KOPT-K1 (cell line): ENCODE results near the gene CAB39L.

Experiments used
- H3K27ac ChIP-seq: fragments of 200-600 bp; sonication (generic); 2 replicates; pipeline ENCODE4 v1.5.1; 2016; ENCODE audit warnings: antibody characterized with exemption, mild to moderate bottlenecking, low read depth, low read length; ENCODE audit not compliant: poor library complexity, severe bottlenecking
- H3K36me3 ChIP-seq: fragments of 200-600 bp; sonication (generic); 2 replicates; pipeline ENCODE4 v1.5.1; 2017; ENCODE audit warnings: antibody characterized with exemption, mild to moderate bottlenecking, low read length, moderate library complexity; ENCODE audit not compliant: insufficient read depth
- H3K9me3 ChIP-seq: fragments of 200-600 bp; sonication (generic); 2 replicates; pipeline ENCODE4 v1.5.1; 2017; ENCODE audit warnings: antibody characterized with exemption, low read length, mild to moderate bottlenecking; ENCODE audit not compliant: insufficient read depth, poor library complexity, severe bottlenecking

The CAB39L gene

GRCh38 chr13:49452725-49453457 lies 9.0 kb upstream of the CAB39L start:
- no peak overlapping the region for H3K27ac ChIP-seq

DNA sequence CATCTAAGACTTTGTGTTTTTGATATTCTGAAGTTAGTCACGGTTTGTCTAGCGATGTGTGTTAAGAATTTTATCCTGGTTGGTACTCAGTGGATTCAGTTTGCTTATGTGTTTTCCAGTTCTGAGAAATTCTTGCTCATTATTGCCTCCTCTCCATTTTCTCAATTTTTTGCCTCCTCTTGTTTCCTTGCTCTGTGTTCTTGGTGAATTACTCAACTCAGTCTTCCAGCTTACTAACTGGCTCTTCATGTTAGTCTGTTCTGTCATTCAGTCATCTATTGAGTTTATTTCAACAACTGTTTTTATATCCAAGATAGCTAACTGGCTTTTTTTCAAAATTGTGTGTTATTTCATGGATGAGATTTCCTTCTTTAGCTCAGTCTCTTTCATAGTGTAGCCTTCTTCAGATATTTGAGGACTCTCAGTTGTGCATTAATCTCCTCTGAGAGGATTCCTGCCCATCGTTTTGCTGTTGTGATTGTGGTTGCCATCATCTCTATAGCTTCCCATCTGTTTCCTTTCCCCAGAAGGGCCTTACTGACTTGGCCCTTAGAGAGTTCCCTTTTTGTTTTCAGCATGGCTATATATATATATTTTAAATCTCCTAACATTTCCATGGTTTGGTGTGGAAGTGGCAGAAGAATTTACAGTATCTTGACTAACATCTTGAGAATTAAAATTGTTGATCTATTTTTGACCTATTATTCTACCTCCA lies 6.4 kb upstream of the CAB39L start:
- H3K9me3 ChIP-seq: no peaks in the 10 kb centered on the region
- H3K27ac ChIP-seq: no peak overlapping the region
- 0 out of 2 replicates have a peak, but pooled peaks cover 4% of the 10 kb centered on the region for H3K36me3 ChIP-seq

More at GRCh38 chr13:49452725-49453457, 9.0 kb upstream of the CAB39L start:
- Histone ChIP-seq H3K9me3 (no peaks in the 10 kb centered on the region), H3K36me3 (0 out of 2 replicates have a peak, but pooled peaks cover 4% of the 10 kb centered on the region)

GRCh38 chr13:49448753-49449152 lies 4.9 kb upstream of the CAB39L start:
- Histone ChIP-seq H3K27ac (no peak overlapping the region), H3K36me3 (0 out of 2 replicates have a peak, but pooled peaks cover 4% of the 10 kb centered on the region), H3K9me3 (no peaks in the 10 kb centered on the region)

- H3K27ac ChIP-seq: no peak overlapping the region
- H3K36me3 ChIP-seq: no peaks in the 10 kb centered on the region
- H3K9me3 ChIP-seq: no peaks in the 10 kb centered on the region
Observed at GRCh38 chr13:49446473-49446872, 2.6 kb upstream of the CAB39L start.

- Histone ChIP-seq H3K27ac (peak overlapping the region; percentile 82), H3K36me3 (no peaks in the 10 kb centered on the region), H3K9me3 (no peaks in the 10 kb centered on the region)
Observed at GRCh38 chr13:49444524-49445395, 896 bp upstream of the CAB39L start.

DNA sequence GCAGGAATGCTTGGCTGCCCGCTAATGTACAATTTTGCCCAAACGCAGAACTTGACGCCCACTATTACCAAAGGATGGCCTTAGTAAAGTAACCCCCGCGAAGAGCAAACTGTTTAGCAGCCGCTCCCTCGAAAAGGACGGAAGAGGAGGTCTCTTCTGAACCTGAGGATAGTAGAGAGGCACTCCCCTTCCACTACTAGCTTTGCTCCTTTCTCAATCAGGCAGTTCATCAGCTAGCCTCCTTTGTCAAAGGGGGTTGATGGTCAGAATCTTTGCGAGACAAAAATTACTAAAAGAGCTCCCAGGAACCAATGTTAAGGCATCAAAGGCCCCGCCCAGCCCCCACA lies 534 bp downstream of the CAB39L start:
- H3K27ac ChIP-seq: peak overlapping the region; percentile 66

DNA sequence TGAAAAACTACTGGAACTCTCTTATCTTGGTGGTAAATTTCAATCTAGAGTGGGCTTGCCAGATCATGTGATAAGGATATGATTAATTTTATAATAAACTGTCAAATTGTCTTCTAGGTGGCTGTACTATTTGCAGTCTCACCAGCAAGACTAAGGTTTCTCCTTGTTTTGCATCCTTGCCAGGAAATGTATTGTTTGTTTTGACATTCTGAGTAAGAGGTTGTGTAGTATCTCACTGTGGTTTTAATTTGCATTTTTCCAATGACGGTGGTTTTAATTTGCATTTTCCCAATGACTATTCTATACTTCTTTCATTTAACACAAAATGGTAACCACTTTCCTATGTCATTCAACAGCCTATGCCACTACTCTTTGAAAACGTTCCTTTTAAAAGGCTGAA lies 2.0 kb downstream of the CAB39L start:
- no peaks in the 10 kb centered on the region for H3K36me3 ChIP-seq
- H3K27ac ChIP-seq: no peak overlapping the region
- H3K9me3 ChIP-seq: no peaks in the 10 kb centered on the region

More for the DNA sequence above, 534 bp downstream of the CAB39L start:
- Histone ChIP-seq H3K9me3 (no peaks in the 10 kb centered on the region), H3K36me3 (no peaks in the 10 kb centered on the region)

- no peaks in the 10 kb centered on the region for H3K9me3 ChIP-seq
- H3K36me3 ChIP-seq: no peaks in the 10 kb centered on the region
- H3K27ac ChIP-seq: no peak overlapping the region
Observed at GRCh38 chr13:49441312-49441711, 2.6 kb downstream of the CAB39L start.

GRCh38 chr13:49439609-49440008 lies 4.3 kb downstream of the CAB39L start:
- no peak overlapping the region for H3K27ac ChIP-seq
- H3K9me3 ChIP-seq: no peaks in the 10 kb centered on the region
- no peaks in the 10 kb centered on the region for H3K36me3 ChIP-seq

DNA sequence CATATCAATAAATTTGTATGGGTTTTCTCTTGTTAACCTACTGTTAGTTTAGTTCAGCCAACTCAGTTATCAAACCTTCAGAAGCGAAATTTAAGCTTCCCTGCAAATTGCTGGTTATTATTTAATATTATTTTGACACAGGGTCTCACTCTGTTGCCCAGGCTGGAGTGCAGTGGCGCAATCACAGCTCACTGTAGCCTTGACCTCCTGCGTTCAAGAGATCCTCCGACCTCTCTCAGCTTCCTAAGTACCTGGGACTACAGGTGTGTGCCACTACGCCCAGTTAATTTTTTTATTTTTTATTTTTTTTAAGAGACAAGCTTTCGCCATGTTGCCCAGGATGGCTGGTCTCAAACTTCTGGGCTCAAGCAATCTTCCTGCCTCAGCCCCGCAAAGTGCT lies 6.2 kb downstream of the CAB39L start:
- Histone ChIP-seq H3K36me3 (no peaks in the 10 kb centered on the region), H3K9me3 (no peaks in the 10 kb centered on the region), H3K27ac (no peak overlapping the region)

- Histone ChIP-seq H3K9me3 (no peaks in the 10 kb centered on the region), H3K27ac (no peak overlapping the region)
Observed at GRCh38 chr13:49436890-49437289, 7.0 kb downstream of the CAB39L start.

DNA sequence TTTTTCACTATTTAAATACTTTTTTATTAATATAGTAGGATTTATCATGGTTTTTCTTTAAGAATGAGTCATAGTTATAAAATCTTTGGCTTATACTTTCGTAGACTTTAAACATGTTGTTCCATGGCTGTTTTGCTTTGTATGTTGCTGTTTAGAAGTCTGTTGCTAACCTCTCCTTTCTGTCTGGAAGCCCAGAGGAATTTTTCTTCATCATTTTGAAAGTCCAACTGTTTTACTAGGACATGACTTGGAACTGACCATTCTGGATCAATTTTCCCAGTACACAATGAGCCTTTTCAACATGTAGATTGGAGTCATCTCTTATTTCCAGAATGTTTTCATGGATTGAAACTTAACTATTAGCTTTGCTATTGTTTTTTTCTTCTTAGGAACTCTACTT lies 7.9 kb downstream of the CAB39L start:
- H3K9me3 ChIP-seq: no peaks in the 10 kb centered on the region
- no peak overlapping the region for H3K27ac ChIP-seq

More at GRCh38 chr13:49436890-49437289, 7.0 kb downstream of the CAB39L start:
- H3K36me3 ChIP-seq: no peaks in the 10 kb centered on the region

DNA sequence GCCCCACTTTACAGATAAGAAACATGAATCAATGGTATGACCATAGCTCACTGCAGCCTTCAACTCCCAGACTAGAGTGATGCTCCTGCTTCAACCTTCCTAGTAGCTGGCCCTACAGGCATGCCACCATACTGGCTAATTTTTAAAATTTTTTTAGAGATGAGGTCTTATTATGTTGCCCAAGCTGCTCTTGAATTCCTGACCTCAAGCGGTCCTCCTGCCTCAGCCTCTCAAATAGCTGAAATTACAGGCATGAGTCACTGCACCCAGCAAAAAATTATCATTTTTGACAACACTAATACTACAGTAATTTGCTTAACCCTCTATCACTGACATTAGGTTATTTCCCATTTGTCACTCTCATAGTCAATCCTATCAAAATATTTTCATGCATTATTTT lies 14.7 kb downstream of the CAB39L start:
- no peaks in the 10 kb centered on the region for H3K36me3 ChIP-seq
- H3K27ac ChIP-seq: no peak overlapping the region
- no peaks in the 10 kb centered on the region for H3K9me3 ChIP-seq

More for the DNA sequence above, 7.9 kb downstream of the CAB39L start:
- H3K36me3 ChIP-seq: no peaks in the 10 kb centered on the region

- Histone ChIP-seq H3K9me3 (no peaks in the 10 kb centered on the region), H3K27ac (no peak overlapping the region), H3K36me3 (no peaks in the 10 kb centered on the region)
Observed at GRCh38 chr13:49428041-49428763, 15.7 kb downstream of the CAB39L start.
